HepG2 (cell line): Measurements from ENCODE around the gene SMARCE1. TPM values are rescaled to one million over a fixed set of nuclear protein-coding genes. Genes with fewer than 3 reads are reported as not detected.

Experiments
- ATAC-seq: fragments of 200-7000 bp; cut with Tn5 transposase; 3 replicates; pipeline ENCODE4 v1.9.1; 2020; ENCODE audit warnings: mild to moderate bottlenecking, moderate library complexity
- BruUV-seq: library from RNA; stranded (reverse); fragments of 400-500 nt; replicated peaks from 2 replicates; lab custom pipeline; 2021; lab: Mats Ljungman, UMichigan
- CTCF ChIA-PET: fragments of 300-600 bp; formaldehyde crosslinking; extraction: SDS; loops from one replicate; lab custom pipeline; 2021; ENCODE audit warnings: low total read pairs, inconsistent platforms, low intra/inter-chr PET ratio; lab: Yijun Ruan, JAX
- POLR2A ChIA-PET: fragments of 350-600 bp; sonication (Branson Sonifier 250); formaldehyde crosslinking; loops from one replicate; lab custom pipeline; 2020; ENCODE audit warnings: antibody characterized with exemption, inconsistent platforms; lab: Yijun Ruan, JAX
- DNase-seq: peaks from one replicate; pipeline ENCODE4 v3.0.0-alpha.2; 2015; ENCODE audit warnings: low spot score
- FAIRE-seq: peaks from 3 replicates; lab custom pipeline; 2011; peaks lifted over from hg19 to GRCh38; lab: Jason Lieb, UNC
- H2AFZ ChIP-seq: one replicate; pipeline ENCODE4 v1.6.1; 2011; ENCODE audit warnings: low read length, inconsistent platforms
- H3K27ac ChIP-seq: fragments of 300-600 bp; 3 replicates; pipeline ENCODE4 v1.8.0; 2011; ENCODE audit warnings: mixed run types, mild to moderate bottlenecking, mixed read lengths, low read length, inconsistent platforms; ENCODE audit not compliant: insufficient read depth; ENCODE audit errors: extremely low read length
- H3K27me3 ChIP-seq, 2 experiments: fragments of 200-600 bp in 1 of 2; 2 replicates in 1 of 2; 3 replicates in 1 of 2; pipeline versions ENCODE4 v1.6.0 to v1.8.0; 2011; ENCODE audit warnings: low read length in 2 of 2, mild to moderate bottlenecking in 2 of 2, moderate library complexity in 2 of 2, inconsistent platforms in 1 of 2; ENCODE audit not compliant: insufficient read depth in 2 of 2, control insufficient read depth in 1 of 2
- H3K36me3 ChIP-seq, 2 experiments: fragments of 200-600 bp in 1 of 2; replicated peaks in 1 of 2; 2 replicates in 1 of 2; 3 replicates in 1 of 2; pipeline versions ENCODE4 v1.5.1 to v1.8.0; 2011; ENCODE audit warnings: low read length in 2 of 2, inconsistent platforms in 1 of 2; ENCODE audit not compliant: insufficient read depth in 2 of 2, control insufficient read depth in 1 of 2
- H3K4me1 ChIP-seq: 2 replicates; pipeline ENCODE4 v1.5.1; 2012; ENCODE audit warnings: low read length, inconsistent platforms; ENCODE audit not compliant: insufficient read depth
- H3K4me2 ChIP-seq: 2 replicates; pipeline ENCODE4 v1.6.0; 2011; ENCODE audit warnings: low read depth, low read length, inconsistent platforms
- H3K4me3 ChIP-seq, 3 experiments: fragments of 200-600 bp in 1 of 3; sonication (generic), shearing (Covaris generic) in 1 of 3; replicated peaks in 1 of 3; 2 replicates each; pipeline ENCODE4 v1.5.1; 2011 to 2016; ENCODE audit warnings: low read length in 3 of 3, inconsistent platforms in 2 of 3, low read depth in 2 of 3, mild to moderate bottlenecking in 2 of 3, control low read depth in 1 of 3, mixed read lengths in 1 of 3; ENCODE audit not compliant: insufficient read depth in 1 of 3
- H3K79me2 ChIP-seq: one replicate; pipeline ENCODE4 v1.6.1; 2011; ENCODE audit warnings: low read length, inconsistent platforms; ENCODE audit not compliant: insufficient read depth
- H3K9ac ChIP-seq: 2 replicates; pipeline ENCODE4 v1.6.0; 2011; ENCODE audit warnings: mild to moderate bottlenecking, low read depth, low read length, inconsistent platforms; ENCODE audit not compliant: insufficient read depth
- H3K9me3 ChIP-seq: 2 replicates; pipeline ENCODE4 v1.5.1; 2012; ENCODE audit warnings: mild to moderate bottlenecking, low read length
- H4K20me1 ChIP-seq: 2 replicates; pipeline ENCODE4 v1.6.0; 2011; ENCODE audit warnings: inconsistent platforms, mild to moderate bottlenecking, low read length, moderate library complexity; ENCODE audit not compliant: insufficient read depth
- GTF3A ChIP-seq: sonication (generic); formaldehyde crosslinking; conservative IDR thresholded peaks from 2 replicates; pipeline ENCODE4 v1.4.0; 2020; ENCODE audit warnings: mild to moderate bottlenecking, missing genetic modification reagents
- KDM1A ChIP-seq: IDR thresholded peaks from 2 replicates; pipeline ENCODE4 v1.6.1; 2016; ENCODE audit warnings: missing compliant biosample characterization
- RBAK ChIP-seq: sonication (generic); formaldehyde crosslinking; IDR thresholded peaks from 2 replicates; pipeline ENCODE4 v1.5.1; 2020; ENCODE audit warnings: mild to moderate bottlenecking, missing genetic modification reagents
- SAFB2 ChIP-seq: sonication (generic); formaldehyde crosslinking; IDR thresholded peaks from 2 replicates; pipeline ENCODE4 v1.5.1; 2020; ENCODE audit warnings: missing genetic modification reagents, low read depth, mild to moderate bottlenecking, borderline replicate concordance
- SRF ChIP-seq: IDR thresholded peaks from 2 replicates; pipeline ENCODE4 v1.6.1; 2011; ENCODE audit warnings: mild to moderate bottlenecking, low read depth, low read length, moderate library complexity
- TAF15 ChIP-seq: fragments of 200-400 bp; formaldehyde crosslinking; IDR thresholded peaks from one replicate; pipeline ENCODE4 v1.6.1; 2018; ENCODE audit warnings: mild to moderate bottlenecking, low read depth, low read length; ENCODE audit not compliant: poor library complexity, severe bottlenecking
- TRIM24 ChIP-seq: sonication (generic); formaldehyde crosslinking; IDR thresholded peaks from 2 replicates; pipeline ENCODE4 v1.8.0; 2022; ENCODE audit warnings: mild to moderate bottlenecking, missing genetic modification reagents
- YY1 ChIP-seq: IDR thresholded peaks from 2 replicates; pipeline ENCODE4 v1.6.1; 2011; ENCODE audit warnings: low read length, low read depth, moderate library complexity, mild to moderate bottlenecking; ENCODE audit not compliant: insufficient read depth, insufficient replicate concordance
- ZFY ChIP-seq: sonication (generic); formaldehyde crosslinking; IDR thresholded peaks from 2 replicates; pipeline ENCODE4 v1.4.0; 2020; ENCODE audit warnings: missing genetic modification reagents
- ZNF124 ChIP-seq: sonication (generic); formaldehyde crosslinking; IDR thresholded peaks from 2 replicates; pipeline ENCODE4 v1.4.0; 2020; ENCODE audit warnings: missing genetic modification reagents
- ZNF766 ChIP-seq: sonication (generic); formaldehyde crosslinking; IDR thresholded peaks from 2 replicates; pipeline ENCODE4 v1.5.0; 2020; ENCODE audit warnings: missing genetic modification reagents, borderline replicate concordance
- WGBS: methylation state at CpG from one replicate; pipeline ENCODE4 v1.1.6; 2017; ENCODE audit warnings: low lambda C conversion rate; 5-methylcytosine and 5-hydroxymethylcytosine counted together
- in situ Hi-C: cut with HindIII; loops from 2 replicates; pipeline ENCODE4 v1.10.0; 2017; ENCODE audit warnings: low pct_unique_long_range_greater_than_20kb; ENCODE audit not compliant: extremely low pct_ligation_motif_present
- intact Hi-C: fragments of 100-400 bp; cut with micrococcal nuclease; formaldehyde crosslinking; loops from one replicate; pipeline ENCODE4 v1.10.0; 2022; ENCODE audit not compliant: unreplicated experiment
- polyA plus RNA-seq, 8 experiments: library from polyadenylated mRNA; depleted of rRNA in 3 of 8; stranded (reverse) in 7 of 8; unstranded in 1 of 8; fragments of >200 nt; fragmentation: Illumina TruSeq in 4 of 8; extraction: Trizol in 4 of 8; gene quantifications; 2 replicates each; pipeline versions ENCODE4 v1.2.1 to v1.2.3, GENCODE V29; 2011 to 2016; ENCODE audit warnings: low read depth in 4 of 8, missing spikeins in 1 of 8, mixed read lengths in 1 of 8; ENCODE audit not compliant: insufficient read depth in 1 of 8
- total RNA-seq, 5 experiments: library from RNA; depleted of rRNA; stranded (reverse); fragments of >200 nt; fragmentation: Illumina TruSeq; extraction: Trizol; gene quantifications; 2 replicates each; pipeline ENCODE4 v1.2.3, GENCODE V29; 2016; ENCODE audit warnings: low read depth in 1 of 5
- TF ChIP-seq, protein P1 (sequence below): sonication (generic); formaldehyde crosslinking; IDR thresholded peaks from 2 replicates; pipeline ENCODE4 v1.4.0; 2020; ENCODE audit warnings: missing genetic modification reagents
- TF ChIP-seq, protein P2 (sequence below): sonication (generic); formaldehyde crosslinking; IDR thresholded peaks from 2 replicates; pipeline ENCODE4 v1.5.0; 2020; ENCODE audit warnings: mild to moderate bottlenecking, missing genetic modification reagents
- TF ChIP-seq, protein P3 (sequence below): sonication (generic); formaldehyde crosslinking; IDR thresholded peaks from 2 replicates; pipeline ENCODE4 v1.9.0; 2022; ENCODE audit warnings: missing genetic modification reagents, mild to moderate bottlenecking, borderline replicate concordance
- TF ChIP-seq, protein P4 (sequence below): IDR thresholded peaks from 2 replicates; pipeline ENCODE4 v1.6.1; 2012; ENCODE audit warnings: low read depth, low read length, improper control_type of control experiment

SMARCE1 gene
- total and polyA plus RNA-seq, 2 of the 13 experiments (the other 11 are each of a cell fraction or from before 2014, with no cell fraction given), result 43.5 to 127 TPM

DNA sequence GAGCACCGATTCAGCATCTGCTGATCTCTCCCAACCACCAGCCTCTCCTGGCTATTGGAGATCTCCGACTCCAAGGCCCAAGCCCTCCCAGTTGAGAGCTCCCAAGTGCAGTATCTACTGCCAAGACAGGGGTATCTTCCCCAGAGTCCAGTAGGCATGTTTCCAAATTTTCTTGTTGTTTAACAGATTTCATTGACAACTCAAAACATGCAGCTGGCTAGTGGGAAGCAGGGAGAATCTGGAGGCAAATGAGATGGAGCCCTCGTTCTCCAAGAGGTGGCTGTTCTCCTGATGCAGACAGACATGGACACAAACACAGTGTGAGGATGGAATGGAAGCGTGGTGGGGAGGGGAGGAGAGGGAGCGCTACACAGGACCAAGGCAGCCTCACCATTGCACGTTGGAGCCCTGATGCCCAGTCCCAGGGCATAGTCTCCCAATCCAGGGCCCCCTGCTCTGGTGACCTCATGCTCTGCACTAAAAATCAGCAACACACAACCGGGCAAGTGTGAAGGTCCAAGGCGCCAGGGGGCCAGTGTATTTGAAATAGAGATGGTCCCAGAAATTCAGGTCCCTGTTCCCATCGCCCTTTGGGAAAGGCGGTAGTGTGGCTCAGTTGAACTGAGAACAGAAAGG, 31.7 kb downstream of the SMARCE1 start:
- no peak overlapping the region for H3K27ac ChIP-seq
- H3K4me1 ChIP-seq, result peaks cover 55% of the 10 kb centered on the region
- H3K9ac ChIP-seq, result no peak overlapping the region
- H3K36me3 ChIP-seq, result no peaks in the 10 kb centered on the region
- POLR2A ChIA-PET, result interaction anchor here (0.7 to 2.9 kb wide), 4 partner anchors 31 to 1073 kb away, joined by 3 to 10 read pairs (median 3); partner anchors contain the start of gene SMARCE1
- intact Hi-C loops (loop anchor here (1.0 to 10.0 kb wide), 4 partner anchors 111 to 1049 kb away; no protein-coding TSS in a partner anchor), in situ Hi-C loops (loop anchor here (5.0 kb wide), 2 partner anchors 176 to 1046 kb away; no protein-coding TSS in a partner anchor)
- no TSS peak for BruUV-seq
- FAIRE-seq (no peak), DNase-seq (no peak), ATAC-seq (no peak)
- CTCF ChIA-PET, result interaction anchor here (1.0 to 3.0 kb wide), 4 partner anchors 149 to 1047 kb away, joined by 3 to 44 read pairs (median 6); no protein-coding TSS in a partner anchor
- H3K4me2 ChIP-seq, result no peak overlapping the region
- H3K4me3 ChIP-seq, result no peak overlapping the region
- H4K20me1 ChIP-seq, result no peaks in the 10 kb centered on the region
- no peaks in the 10 kb centered on the region for H3K9me3 ChIP-seq
- H2AFZ ChIP-seq, result no peak overlapping the region
- 47% methylated on average over 10 of the region's 10 CpGs for WGBS
- H3K79me2 ChIP-seq, result no peaks in the 10 kb centered on the region
- H3K27me3 ChIP-seq, result peaks cover 1 to 25% of the 10 kb centered on the region in 2 experiments; a peak in 3 of 5 replicates
- 0 out of 2 replicates have a peak, but pooled peaks have one; percentile 51 for TF ChIP-seq ZNF766 (CRISPR knock-in tag)
- no peak for TF ChIP-seq YY1
- TF ChIP-seq, protein P1, sequence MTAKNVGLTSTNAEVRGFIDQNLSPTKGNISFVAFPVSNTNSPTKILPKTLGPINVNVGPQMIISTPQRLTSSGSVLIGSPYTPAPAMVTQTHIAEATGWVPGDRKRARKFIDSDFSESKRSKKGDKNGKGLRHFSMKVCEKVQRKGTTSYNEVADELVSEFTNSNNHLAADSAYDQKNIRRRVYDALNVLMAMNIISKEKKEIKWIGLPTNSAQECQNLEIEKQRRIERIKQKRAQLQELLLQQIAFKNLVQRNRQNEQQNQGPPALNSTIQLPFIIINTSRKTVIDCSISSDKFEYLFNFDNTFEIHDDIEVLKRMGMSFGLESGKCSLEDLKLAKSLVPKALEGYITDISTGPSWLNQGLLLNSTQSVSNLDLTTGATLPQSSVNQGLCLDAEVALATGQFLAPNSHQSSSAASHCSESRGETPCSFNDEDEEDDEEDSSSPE (CRISPR knock-in tag), result no peak
- 0 out of 2 replicates have a peak, but pooled peaks have one; percentile 55 for TF ChIP-seq SAFB2 (CRISPR knock-in tag)
- no peak for TF ChIP-seq TAF15
- TF ChIP-seq, protein P2, sequence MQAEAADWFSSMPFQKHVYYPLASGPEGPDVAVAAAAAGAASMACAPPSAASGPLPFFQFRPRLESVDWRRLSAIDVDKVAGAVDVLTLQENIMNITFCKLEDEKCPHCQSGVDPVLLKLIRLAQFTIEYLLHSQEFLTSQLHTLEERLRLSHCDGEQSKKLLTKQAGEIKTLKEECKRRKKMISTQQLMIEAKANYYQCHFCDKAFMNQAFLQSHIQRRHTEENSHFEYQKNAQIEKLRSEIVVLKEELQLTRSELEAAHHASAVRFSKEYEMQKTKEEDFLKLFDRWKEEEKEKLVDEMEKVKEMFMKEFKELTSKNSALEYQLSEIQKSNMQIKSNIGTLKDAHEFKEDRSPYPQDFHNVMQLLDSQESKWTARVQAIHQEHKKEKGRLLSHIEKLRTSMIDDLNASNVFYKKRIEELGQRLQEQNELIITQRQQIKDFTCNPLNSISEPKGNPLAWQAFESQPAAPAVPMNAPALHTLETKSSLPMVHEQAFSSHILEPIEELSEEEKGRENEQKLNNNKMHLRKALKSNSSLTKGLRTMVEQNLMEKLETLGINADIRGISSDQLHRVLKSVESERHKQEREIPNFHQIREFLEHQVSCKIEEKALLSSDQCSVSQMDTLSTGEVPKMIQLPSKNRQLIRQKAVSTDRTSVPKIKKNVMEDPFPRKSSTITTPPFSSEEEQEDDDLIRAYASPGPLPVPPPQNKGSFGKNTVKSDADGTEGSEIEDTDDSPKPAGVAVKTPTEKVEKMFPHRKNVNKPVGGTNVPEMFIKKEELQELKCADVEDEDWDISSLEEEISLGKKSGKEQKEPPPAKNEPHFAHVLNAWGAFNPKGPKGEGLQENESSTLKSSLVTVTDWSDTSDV, result no peak
- TF ChIP-seq, protein P3, sequence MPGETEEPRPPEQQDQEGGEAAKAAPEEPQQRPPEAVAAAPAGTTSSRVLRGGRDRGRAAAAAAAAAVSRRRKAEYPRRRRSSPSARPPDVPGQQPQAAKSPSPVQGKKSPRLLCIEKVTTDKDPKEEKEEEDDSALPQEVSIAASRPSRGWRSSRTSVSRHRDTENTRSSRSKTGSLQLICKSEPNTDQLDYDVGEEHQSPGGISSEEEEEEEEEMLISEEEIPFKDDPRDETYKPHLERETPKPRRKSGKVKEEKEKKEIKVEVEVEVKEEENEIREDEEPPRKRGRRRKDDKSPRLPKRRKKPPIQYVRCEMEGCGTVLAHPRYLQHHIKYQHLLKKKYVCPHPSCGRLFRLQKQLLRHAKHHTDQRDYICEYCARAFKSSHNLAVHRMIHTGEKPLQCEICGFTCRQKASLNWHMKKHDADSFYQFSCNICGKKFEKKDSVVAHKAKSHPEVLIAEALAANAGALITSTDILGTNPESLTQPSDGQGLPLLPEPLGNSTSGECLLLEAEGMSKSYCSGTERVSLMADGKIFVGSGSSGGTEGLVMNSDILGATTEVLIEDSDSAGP (CRISPR knock-in tag), result peak; percentile 33; the same call in 1 of the 2 replicates
- TF ChIP-seq ZNF124, result peak; percentile 38; the same call in 1 of the 2 replicates
- TF ChIP-seq KDM1A (CRISPR knock-in tag), result 0 out of 2 replicates have a peak, but pooled peaks have one; percentile 20
- TF ChIP-seq RBAK, result 0 out of 2 replicates have a peak, but pooled peaks have one; percentile 20
- TF ChIP-seq TRIM24 (CRISPR knock-in tag), result no peak
- TF ChIP-seq GTF3A, result no peak
- TF ChIP-seq SRF, result 0 out of 2 replicates have a peak, but pooled peaks have one; percentile 5
- peak; percentile 33; the same call in 1 of the 2 replicates for TF ChIP-seq ZFY (CRISPR knock-in tag)
- TF ChIP-seq, protein P4, sequence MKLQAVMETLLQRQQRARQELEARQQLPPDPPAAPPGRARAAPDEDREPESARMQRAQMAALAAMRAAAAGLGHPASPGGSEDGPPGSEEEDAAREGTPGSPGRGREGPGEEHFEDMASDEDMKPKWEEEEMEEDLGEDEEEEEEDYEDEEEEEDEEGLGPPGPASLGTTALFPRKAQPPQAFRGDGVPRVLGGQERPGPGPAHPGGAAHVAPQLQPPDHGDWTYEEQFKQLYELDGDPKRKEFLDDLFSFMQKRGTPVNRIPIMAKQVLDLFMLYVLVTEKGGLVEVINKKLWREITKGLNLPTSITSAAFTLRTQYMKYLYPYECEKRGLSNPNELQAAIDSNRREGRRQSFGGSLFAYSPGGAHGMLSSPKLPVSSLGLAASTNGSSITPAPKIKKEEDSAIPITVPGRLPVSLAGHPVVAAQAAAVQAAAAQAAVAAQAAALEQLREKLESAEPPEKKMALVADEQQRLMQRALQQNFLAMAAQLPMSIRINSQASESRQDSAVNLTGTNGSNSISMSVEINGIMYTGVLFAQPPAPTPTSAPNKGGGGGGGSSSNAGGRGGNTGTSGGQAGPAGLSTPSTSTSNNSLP, result no peak
